Occipital lobe (tissue), 2 donors: Measurements from ENCODE around the gene PLEKHM1. TPM values are rescaled to one million over a fixed set of nuclear protein-coding genes. Genes with fewer than 3 reads are reported as not detected.
"Not testable (repeated sequence)": the region's sequence is repeated elsewhere in the genome, so short reads cannot be mapped to it uniquely, and the experiment has no call there.

Experiments
- DNase-seq: peaks from one replicate; lab custom pipeline; 2025; lab: John Stamatoyannopoulos, UW
- total RNA-seq: library from RNA; depleted of rRNA; stranded (reverse); fragments of >200 nt; gene quantifications from one replicate; pipeline ENCODE4 v1.2.3, GENCODE V29; 2014

PLEKHM1 gene
- total RNA-seq, 1 donor from 2014 or later: 18.7 TPM

DNA sequence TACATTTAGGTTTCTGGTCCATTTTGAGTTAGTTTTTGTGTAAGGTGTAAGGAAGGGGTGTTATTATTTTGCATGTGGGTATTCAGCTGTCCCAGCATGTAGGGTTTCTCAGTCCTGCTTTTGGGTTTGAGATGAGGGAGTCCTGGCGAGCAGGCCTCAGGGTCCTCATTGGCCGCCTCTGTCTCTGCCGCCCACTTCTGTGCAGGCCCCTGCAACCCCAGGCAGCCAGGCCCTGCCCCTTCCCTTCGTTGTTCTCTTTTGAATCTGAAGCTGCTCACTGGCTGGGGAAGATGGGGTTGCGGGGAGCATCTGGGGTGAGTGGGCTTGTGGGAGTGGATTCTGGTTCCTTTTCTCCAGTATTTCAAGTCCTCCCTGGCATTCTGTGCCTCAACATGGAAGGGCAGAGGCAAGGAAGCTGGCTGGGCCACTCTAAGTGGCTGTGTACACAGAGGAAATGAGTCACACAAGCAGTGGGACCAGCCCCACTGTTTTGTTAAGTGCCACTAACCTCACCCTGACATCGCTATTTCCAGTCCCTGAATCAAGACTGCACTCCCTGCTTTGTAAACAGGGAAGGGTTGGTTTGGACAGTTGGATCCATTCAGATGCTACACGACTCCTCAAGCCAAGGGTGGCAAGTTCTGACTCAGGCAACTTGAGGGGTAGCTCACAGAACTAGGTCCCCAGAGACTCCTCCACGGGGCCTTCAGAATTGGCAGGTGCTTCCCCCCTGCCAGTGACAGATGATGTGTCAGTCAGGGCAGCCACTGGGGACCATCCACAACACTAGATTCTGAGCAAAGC lies 28.8 kb downstream of the PLEKHM1 start:
- DNase-seq: not testable (repeated sequence)

DNA sequence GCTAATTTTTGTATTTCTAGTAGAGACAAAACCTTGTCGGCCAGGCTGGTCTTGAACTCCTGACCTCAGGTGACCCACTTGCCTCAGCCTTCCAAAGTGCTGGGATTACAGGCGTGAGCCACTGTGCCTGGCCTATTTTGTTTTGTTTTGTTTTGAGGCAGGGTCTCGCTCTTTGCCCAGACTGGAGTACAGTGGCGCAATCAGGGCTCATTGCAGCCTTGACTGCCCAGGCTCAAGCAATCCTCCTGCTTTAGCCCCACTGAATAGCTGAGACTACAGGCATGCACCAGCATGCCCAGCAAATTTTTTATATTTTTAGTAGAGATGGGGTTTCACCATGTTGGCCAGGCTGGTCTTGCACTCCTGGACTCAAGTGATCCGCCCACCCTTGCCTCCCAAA lies 30.1 kb downstream of the PLEKHM1 start:
- DNase-seq: not testable (repeated sequence)

DNA sequence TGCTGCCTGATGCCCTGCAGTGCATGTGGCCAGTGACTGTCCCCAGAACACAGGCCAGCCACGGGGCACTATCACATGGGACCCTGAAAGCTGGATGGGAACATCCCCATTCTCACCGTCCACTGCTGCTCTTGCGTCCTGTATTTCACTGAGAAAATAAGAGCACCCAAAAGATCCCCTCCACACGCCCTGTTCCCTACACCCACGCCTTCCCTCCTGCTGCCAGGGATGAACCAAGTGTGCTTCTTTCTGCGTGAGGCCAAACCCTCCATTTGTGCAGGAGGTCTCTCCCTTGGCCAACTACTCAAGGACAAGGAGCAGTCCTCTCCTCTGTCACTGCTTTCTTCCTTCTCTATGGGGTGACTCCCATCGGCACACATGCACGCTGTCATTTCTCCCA lies 36.2 kb downstream of the PLEKHM1 start:
- DNase-seq: not testable (repeated sequence)

DNA sequence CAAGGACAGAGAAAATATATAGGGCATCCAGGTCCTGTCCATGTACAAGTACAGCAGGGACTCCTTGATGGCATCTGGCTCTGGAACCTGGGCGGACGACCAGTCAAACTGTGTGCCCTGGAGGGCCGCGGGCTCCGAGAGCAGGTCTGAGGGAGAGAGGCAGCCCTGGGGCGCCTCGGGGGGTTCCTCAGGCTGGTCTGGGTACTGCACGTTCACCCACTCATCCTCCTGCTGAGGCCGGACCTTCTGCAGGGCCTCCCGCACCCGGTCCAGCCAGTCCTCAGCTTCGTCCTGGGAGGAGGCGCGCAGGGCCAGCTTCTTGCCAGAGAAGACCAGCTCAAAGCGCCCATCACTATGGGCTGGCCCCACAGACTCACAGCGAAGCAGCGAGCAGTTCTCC lies 36.8 kb downstream of the PLEKHM1 start:
- DNase-seq: not testable (repeated sequence)

DNA sequence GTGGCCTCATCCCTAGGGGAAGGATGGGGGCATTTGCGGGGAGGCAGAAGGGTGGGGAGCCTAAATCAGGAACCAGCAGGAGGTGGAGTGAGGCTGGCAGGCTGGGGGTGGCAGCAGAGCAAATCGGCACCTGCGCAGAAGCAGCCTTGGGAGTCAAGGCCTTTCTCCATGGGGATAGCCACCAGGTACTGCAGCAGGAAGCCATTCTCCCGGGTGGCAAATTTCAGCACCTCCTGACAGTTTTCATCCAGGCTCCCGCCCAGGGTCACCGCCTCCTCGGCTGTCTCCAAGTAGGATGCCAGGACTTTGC lies 37.3 kb downstream of the PLEKHM1 start:
- DNase-seq: not testable (repeated sequence)

DNA sequence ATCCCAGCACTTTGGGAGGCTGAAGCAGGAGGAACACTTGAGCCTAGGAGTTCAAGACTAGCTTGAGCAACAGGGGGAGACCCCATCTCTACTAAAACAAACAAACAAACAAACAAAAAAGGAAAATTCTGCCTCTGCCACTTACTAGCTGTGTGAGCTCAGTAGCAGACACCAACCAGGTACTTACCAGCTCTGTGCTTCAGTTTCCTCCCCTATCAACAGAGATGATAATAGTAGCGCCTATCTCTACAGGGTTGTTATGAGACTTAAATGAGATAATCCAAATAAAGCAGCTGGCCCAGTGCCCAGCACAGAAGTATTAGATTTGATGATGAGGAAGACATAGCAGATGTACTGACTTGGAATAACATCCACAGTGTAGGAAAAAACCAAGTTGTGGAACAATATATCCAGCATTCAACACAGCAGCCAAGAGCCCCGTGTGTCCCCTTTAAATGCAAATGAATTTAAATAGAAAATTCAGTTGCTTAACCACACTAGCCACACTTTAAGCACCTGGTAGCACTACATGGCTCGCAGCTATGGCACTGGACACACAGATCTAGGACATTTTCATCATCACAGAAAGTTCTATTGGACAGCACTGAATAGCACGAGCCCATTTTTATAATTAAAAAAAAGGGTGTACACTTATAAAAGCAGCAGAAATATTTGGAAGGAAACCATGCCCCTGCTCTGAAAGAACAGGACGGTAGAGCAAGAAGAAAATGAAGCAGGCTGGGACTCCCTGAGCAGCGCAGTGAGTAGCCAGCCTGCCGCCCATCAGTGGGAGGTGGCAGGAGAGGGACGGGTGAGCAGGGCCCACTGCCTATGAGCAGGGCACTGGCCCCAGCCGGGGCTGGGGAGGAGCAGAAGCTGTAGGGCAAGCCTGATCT lies 37.9 kb downstream of the PLEKHM1 start:
- not testable (repeated sequence) for DNase-seq

DNA sequence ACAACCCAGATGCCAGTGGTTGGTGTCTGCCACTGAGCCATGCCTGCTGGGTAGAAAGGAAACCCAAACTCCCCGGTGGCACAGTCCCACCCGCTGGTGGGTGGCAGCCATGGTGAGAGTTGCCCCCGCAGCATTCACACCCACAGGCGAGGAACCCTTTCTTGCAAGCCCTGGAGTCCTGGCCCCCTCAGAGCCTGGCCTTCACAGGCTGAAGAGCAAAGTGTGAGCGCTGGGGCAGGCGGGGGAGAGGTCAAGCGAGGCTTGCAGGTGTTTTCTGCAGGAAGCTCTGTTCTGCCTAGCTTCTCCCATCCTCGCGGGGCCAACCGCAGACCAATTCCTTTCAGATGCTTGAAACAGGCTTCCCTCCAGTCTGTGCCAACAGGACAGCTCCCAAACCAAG lies 38.9 kb downstream of the PLEKHM1 start:
- DNase-seq: not testable (repeated sequence)

DNA sequence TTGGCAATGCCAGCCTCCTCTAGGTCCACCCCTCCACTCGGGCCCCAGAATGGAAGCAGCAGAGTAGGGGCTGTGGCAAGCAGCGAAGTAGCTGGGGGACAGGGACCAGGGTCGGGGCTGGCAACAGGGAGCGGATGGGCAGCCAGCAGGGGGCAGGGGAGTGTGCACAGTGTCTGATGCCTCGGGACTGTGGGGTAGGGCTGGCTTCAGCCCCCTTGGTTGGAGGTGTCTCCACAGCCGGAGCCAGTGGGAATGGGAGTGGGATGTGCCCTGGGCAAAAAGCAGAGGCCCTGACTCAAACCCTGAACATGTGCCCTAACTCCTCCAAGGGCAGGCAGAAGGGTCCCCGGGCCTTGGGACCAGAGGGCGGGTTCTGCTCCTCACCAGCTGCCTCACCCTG lies 39.4 kb downstream of the PLEKHM1 start:
- DNase-seq: no peak

DNA sequence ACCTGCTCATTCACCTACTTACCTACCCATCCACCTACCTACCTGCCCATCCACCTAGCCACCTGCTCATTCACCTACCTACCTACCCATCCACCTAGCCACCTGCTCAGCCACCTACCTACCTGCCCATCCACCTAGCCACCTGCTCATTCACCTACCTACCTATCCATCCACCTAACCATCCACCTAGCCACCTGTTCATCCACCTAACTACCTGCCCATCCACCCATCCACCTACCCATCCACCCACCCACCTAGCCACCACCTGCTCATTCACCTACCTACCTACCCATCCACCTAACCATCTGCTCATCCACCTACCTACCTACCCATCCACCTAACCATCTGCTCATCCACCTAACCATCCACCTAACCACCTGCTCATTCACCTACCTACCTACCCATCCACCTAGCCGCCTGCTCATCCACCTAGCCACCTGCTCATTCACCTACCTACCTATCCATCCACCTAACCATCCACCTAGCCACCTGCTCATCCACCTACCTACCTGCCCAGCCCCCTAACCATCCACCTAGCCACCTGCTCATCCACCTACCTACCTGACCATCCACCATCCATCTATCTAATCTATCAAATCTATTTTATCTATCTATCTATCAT lies 40.7 kb downstream of the PLEKHM1 start:
- DNase-seq: not testable (repeated sequence)

DNA sequence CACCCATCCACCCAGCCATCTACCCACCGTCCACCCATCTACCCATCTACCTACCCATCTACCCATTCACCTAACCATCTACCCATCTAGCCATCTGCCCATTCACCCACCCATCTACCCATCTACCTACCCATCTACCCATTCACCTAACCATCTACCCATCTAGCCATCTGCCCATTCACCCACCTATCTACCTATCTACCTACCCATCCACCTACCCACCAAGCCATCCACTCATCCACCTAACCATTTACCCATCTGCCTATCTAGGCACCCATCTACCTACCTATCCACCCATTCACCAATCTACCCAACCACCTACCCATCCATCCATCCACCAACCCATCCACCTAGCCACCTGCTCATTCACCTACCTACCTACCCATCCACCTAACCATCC lies 41.3 kb downstream of the PLEKHM1 start:
- DNase-seq: not testable (repeated sequence)

DNA sequence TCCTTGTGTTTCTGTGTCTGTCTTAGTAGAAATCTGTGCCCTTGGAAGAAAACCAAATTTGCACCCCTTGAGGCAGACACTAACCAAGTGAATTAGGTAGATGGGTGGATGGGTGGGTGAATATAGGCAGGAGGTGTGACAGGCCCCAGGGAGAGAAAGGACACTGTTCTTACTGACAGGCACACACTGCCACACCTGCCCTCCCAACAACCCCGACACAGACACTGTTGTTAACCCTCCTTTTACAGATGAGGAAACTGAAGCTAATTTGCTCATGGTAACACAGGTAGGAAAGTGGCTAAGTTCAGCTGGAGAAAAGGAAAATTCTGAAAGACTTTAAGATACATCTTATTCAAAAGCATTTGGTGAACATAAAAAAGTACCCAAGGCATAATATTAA lies 42.0 kb downstream of the PLEKHM1 start:
- not testable (repeated sequence) for DNase-seq

DNA sequence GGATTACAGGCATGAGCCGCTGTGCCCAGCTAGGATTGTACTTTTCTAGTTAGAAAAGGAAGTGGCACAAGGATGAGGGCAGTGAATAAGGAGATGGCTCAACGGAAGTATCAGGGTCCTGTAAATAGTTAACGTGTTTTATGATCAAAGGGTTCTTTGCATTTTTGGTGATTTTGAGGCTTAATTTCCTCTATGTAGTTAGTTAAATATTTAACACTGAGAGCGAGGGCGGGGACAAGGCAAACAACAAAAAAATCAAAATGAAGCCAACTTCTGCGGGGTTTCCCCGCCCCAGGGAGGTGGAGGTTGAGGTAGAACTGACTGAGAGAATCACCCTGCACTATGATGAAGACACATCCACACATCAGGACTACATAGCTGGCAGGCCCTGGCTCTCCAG lies 42.5 kb downstream of the PLEKHM1 start:
- DNase-seq: not testable (repeated sequence)

DNA sequence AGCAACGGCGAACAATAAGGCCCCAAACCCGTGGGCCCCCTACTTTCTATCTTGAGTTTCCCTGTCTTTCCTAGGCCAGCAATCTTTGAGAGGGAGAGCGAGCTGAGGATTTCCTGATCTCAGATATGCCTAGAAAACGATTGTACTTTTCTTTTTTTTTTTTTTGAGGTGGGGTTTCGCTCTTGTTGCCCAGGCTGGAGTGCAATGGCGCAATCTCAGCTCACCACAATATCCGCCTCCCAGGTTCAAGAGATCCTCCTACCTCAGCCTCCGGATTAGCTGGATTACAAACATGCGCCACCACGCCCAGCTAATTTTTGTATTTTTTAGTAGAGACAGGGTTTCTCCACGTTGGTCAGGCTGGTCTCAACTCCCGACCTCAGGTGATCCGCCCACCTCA lies 42.9 kb downstream of the PLEKHM1 start:
- not testable (repeated sequence) for DNase-seq

DNA sequence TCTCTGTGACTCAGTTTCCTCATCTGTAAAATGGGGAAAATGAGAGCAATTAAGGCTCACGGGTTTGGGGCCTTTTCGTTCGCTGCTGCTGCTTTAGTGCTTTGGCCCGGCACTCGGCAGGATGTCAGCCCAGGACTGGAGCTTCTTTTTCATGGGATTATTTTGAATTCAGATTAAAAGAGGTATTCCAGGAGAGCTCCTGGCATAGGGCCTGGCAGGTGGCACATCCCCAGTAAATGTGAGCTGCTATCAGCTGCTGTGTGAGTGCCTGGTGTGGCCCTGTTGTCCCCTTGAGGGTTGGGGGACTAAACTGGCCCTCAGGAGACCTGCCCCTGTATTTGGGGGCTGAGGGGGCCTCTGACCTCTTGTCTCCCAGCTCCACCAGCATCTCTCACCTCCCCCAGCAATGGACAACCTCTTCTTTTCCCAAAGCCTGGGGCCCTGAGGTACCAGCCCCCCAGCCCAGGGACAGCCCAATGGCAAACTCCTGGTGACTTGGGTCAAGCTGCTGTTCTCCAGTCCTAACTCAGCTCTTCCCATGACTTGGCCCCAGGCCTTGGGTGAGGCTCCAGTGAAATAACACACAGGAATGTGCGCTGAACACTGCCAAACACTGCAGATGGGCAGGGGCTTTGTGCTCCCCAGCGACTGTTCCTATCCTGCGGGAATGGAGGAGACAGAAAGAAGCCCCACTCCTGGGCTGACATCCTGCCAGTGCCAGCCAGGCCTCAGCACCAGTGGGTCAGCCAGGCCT lies 43.5 kb downstream of the PLEKHM1 start:
- not testable (repeated sequence) for DNase-seq

DNA sequence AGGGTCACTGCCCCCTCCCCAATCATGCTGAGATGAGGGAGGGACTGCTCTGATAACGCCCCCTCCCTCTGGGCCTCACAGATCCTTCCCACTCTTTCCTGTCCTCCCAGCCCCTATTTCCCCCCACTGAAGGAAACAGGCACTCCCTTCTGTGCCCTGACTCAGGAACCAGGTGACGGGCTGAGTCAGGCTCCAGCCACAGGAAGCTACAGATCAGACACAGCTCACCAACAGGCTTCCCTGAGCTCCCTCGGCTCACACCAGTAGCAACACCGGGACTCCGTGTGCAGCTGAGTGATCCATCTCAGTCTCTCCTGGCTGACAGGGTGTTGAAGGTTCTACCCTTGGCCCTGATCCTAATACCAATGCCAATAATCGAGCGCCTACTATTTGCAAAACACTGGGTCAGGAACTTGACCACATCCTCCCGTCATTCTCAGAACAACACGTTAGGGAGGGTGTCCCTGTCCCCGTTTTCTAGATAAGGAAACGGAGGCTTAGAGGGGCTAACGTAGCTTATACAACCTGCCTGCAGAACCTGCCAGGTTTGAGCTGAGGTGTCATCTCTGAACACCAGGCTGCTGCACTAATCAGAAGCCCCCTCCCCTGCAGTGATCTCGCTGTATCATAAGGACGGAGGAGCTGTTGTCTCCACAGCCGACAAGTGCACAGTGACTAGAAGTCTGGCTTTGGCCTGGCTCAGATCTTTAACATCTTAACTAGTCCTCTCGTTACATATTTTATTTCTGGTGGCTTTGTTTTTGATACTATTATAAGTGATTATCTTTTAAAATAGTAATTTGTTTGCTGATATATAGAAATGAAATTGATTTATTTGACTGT lies 44.4 kb downstream of the PLEKHM1 start:
- DNase-seq: not testable (repeated sequence)

DNA sequence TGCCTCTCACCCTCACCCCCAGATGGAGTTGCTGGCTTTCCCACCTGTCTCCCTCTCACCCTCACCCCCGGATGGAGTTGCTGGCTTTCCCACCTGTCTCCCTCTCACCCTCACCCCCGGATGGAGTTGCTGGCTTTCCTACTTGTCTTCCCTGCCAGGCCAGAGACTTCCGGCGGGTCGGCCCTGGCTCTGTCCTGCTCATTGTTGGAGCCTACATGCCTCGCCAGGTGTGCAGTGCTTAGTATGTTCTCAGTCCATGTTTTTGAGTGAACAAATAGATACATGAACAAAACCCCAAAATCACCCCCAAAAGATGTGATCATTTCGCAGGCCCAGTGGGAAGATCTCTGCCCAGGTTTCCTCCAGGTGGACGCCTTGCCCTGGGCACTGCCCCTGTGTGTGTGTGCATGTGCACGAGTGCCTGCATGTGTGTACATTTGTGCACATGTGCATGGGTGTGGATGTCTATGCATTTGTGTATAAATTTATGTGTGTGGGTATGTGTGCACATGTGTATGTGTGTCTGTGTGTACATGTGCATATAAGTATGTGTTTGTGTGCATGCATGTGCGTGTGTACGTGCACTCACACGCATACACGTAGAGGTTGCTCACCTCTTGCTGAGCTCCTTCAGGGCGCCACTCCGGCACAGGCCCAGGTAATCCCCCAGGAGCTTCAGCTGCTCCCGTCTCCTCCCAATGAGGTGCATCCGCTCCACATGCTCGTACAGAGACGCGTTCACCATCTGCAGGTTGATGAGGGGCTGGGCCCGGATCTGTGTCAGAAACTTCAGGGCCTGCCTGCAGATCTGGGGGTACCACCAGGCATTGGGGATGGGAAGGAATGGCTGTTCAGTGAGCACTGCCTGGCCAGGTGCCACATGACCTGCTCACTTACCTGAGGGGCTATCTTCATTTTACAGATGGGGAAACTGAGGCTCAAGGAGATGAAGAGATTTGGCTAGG lies 45.4 kb downstream of the PLEKHM1 start:
- DNase-seq: not testable (repeated sequence)

DNA sequence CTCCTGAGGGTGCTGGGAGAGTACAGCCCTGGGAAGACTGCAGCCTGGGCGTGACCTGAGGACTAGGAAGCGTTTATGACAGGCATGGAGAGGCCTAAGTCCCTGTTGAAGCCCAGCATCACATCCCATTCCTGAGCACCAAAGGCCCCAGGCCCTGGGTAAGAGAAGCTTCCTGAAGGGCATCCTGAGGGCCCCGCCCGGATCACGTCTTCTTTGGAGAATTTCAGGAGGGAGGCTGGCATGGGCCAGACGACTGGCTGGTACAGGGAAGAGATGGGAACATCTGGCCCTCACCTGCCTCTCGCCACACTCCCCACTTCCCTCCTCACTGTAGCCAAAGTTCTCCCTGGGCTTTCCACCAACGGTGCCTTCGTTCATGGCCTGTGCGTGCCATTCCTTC lies 46.2 kb downstream of the PLEKHM1 start:
- DNase-seq: not testable (repeated sequence)

DNA sequence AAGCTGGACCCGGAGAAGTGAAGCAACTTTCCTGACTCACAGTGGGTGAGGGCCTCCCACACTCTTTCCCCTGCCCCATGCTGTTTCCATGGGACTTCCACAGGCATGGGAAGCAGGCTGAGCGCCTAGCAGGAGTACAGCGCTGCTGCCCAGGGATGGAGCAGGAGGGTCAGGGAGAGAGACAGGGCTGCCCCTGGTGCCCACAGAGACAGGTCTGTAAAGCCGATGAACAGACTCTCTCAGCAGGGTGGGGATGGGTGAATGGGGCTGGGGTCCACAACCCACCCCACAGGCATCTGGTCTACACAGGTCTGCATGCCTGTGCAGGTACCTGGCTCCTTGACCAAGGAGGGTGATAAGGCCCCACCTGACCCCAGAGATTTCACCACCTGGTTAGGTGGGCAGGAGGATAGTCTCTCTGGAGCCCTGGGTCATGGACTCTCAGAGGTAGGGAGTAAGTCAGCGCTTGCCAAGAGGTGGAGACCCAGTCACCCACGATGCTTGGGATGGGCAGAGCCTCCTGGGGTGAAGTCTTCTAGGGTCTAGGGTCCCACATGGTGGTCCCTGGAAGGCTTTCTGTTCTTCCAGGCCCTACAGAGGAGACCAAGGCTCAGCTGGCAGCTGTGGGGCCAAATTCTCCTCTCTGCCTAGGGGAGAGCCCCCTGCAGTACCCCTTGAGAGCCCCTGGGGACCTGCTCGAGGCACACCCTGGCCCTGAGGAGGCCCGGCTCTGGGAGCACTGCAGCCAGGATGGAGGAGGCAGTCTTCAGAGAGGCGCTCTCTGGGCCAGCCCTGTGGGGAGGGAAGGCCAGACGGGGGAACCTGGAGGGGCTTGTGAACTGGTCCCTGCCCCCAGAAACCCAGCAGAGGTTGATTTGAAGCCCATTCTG lies 46.9 kb downstream of the PLEKHM1 start:
- not testable (repeated sequence) for DNase-seq
